IMR-90 (cell line): ENCODE measurements around the gene OR7A17. TPM values are rescaled to one million over a fixed set of nuclear protein-coding genes. Genes with fewer than 3 reads are reported as not detected.

Source experiments
- ATAC-seq: fragments of 200-7000 bp; cut with Tn5 transposase; 2 replicates; pipeline ENCODE4 v1.9.1; 2020; ENCODE audit warnings: low read depth, mild to moderate bottlenecking, moderate library complexity
- Bru-seq: library from RNA; stranded (reverse); fragments of 400-500 nt; gene quantifications from one replicate; lab custom pipeline; 2021; lab: Mats Ljungman, UMichigan
- BruChase-seq, 2 experiments: library from RNA; stranded (reverse); fragments of 400-500 nt; gene quantifications; one replicate each; lab custom pipeline; 2021; lab: Mats Ljungman, UMichigan
- BruUV-seq: library from RNA; stranded (reverse); fragments of 400-500 nt; replicated peaks from 2 replicates; lab custom pipeline; 2021; lab: Mats Ljungman, UMichigan
- CTCF ChIA-PET: fragments of 300-600 bp; formaldehyde crosslinking; extraction: SDS; loops from one replicate; lab custom pipeline; 2021; ENCODE audit warnings: antibody characterized with exemption; lab: Yijun Ruan, JAX
- POLR2A ChIA-PET: fragments of 300-600 bp; sonication (Branson Sonifier 250); formaldehyde crosslinking; loops from one replicate; lab custom pipeline; 2022; ENCODE audit warnings: antibody characterized with exemption; ENCODE audit not compliant: unreplicated experiment; lab: Charles Lee
- DNase-seq: peaks from one replicate; pipeline ENCODE4 v3.0.0; 2013
- H2AFZ ChIP-seq: replicated peaks from 2 replicates; pipeline ENCODE3; 2013; ENCODE audit warnings: low read length, mild to moderate bottlenecking; ENCODE audit not compliant: poor library complexity
- H2AK5ac ChIP-seq: 2 replicates; pipeline ENCODE4 v1.6.1; 2013; ENCODE audit warnings: low read depth, low read length, inconsistent platforms
- H2AK9ac ChIP-seq: replicated peaks from 2 replicates; pipeline ENCODE3; 2013; ENCODE audit warnings: mild to moderate bottlenecking, low read depth, low read length, moderate library complexity; ENCODE audit not compliant: poor library complexity
- H2BK120ac ChIP-seq: 2 replicates; pipeline ENCODE4 v1.6.1; 2013; ENCODE audit warnings: low read depth, low read length, inconsistent platforms
- H2BK15ac ChIP-seq: 3 replicates; pipeline ENCODE4 v1.6.1; 2013; ENCODE audit warnings: low read depth, low read length, inconsistent platforms
- H2BK20ac ChIP-seq: 2 replicates; pipeline ENCODE4 v1.6.1; 2013; ENCODE audit warnings: low read depth, mild to moderate bottlenecking, inconsistent platforms, low read length, moderate library complexity
- H2BK5ac ChIP-seq: 2 replicates; pipeline ENCODE4 v1.6.1; 2013; ENCODE audit warnings: mild to moderate bottlenecking, low read depth, low read length, inconsistent platforms; ENCODE audit not compliant: poor library complexity, severe bottlenecking
- H3K14ac ChIP-seq: replicated peaks from 2 replicates; pipeline ENCODE4 v1.6.1; 2013; ENCODE audit warnings: low read depth, low read length, inconsistent platforms
- H3K18ac ChIP-seq: 2 replicates; pipeline ENCODE4 v1.6.1; 2013; ENCODE audit warnings: low read depth, low read length, control low read depth
- H3K23ac ChIP-seq: 2 replicates; pipeline ENCODE4 v1.6.1; 2013; ENCODE audit warnings: low read depth, low read length, inconsistent platforms
- H3K27ac ChIP-seq: 2 replicates; pipeline ENCODE4 v1.5.1; 2013; ENCODE audit warnings: mild to moderate bottlenecking, control low read depth, low read length; ENCODE audit not compliant: insufficient read depth
- H3K27me3 ChIP-seq: 2 replicates; pipeline ENCODE4 v1.6.1; 2013; ENCODE audit warnings: low read length; ENCODE audit not compliant: control insufficient read depth, insufficient read depth
- H3K36me3 ChIP-seq: 2 replicates; pipeline ENCODE4 v1.6.1; 2013; ENCODE audit warnings: low read length, mixed read lengths; ENCODE audit not compliant: control insufficient read depth, insufficient read depth
- H3K4ac ChIP-seq: 2 replicates; pipeline ENCODE4 v1.6.1; 2013; ENCODE audit warnings: low read depth, low read length, inconsistent platforms
- H3K4me1 ChIP-seq: 2 replicates; pipeline ENCODE4 v1.6.1; 2013; ENCODE audit warnings: low read length, mixed read lengths; ENCODE audit not compliant: control insufficient read depth, insufficient read depth
- H3K4me2 ChIP-seq: 2 replicates; pipeline ENCODE4 v1.6.1; 2013; ENCODE audit warnings: low read depth, mild to moderate bottlenecking, control low read depth, low read length, moderate library complexity
- H3K4me3 ChIP-seq: 2 replicates; pipeline ENCODE4 v1.5.1; 2013; ENCODE audit warnings: low read depth, mild to moderate bottlenecking, control low read depth, low read length, moderate library complexity; ENCODE audit not compliant: insufficient read depth
- H3K56ac ChIP-seq: 2 replicates; pipeline ENCODE4 v1.6.1; 2013; ENCODE audit warnings: low read length, inconsistent platforms; ENCODE audit not compliant: insufficient read depth; ENCODE audit errors: extremely low read depth
- H3K79me1 ChIP-seq, 2 experiments: 2 replicates each; pipeline ENCODE4 v1.6.1; 2013; ENCODE audit warnings: low read length in 2 of 2, inconsistent platforms in 1 of 2, low read depth in 1 of 2
- H3K9ac ChIP-seq: 2 replicates; pipeline ENCODE4 v1.6.1; 2013; ENCODE audit warnings: low read depth, low read length, control low read depth
- H3K9me1 ChIP-seq: 2 replicates; pipeline ENCODE4 v1.6.1; 2013; ENCODE audit warnings: low read length, inconsistent platforms; ENCODE audit not compliant: insufficient read depth
- H3K9me3 ChIP-seq: 2 replicates; pipeline ENCODE4 v1.6.1; 2013; ENCODE audit warnings: low read length; ENCODE audit not compliant: control insufficient read depth, insufficient read depth
- H4K20me1 ChIP-seq: 2 replicates; pipeline ENCODE4 v1.6.1; 2013; ENCODE audit warnings: low read length, inconsistent platforms; ENCODE audit not compliant: insufficient read depth
- H4K5ac ChIP-seq: 2 replicates; pipeline ENCODE4 v1.6.1; 2013; ENCODE audit warnings: mild to moderate bottlenecking, low read depth, low read length, control low read depth
- H4K8ac ChIP-seq, 2 experiments: 2 replicates each; pipeline ENCODE4 v1.6.1; 2013; ENCODE audit warnings: low read depth in 2 of 2, low read length in 2 of 2, control low read depth in 1 of 2, inconsistent platforms in 1 of 2
- H4K91ac ChIP-seq: 2 replicates; pipeline ENCODE4 v1.6.1; 2013; ENCODE audit warnings: low read depth, low read length, inconsistent platforms; ENCODE audit not compliant: insufficient read depth
- BHLHE40 ChIP-seq: fragments of 150-350 bp; IDR thresholded peaks from 2 replicates; pipeline ENCODE4 v1.6.1; 2016; ENCODE audit warnings: mild to moderate bottlenecking, low read depth, low read length
- CEBPB ChIP-seq: IDR thresholded peaks from 2 replicates; pipeline ENCODE4 v1.6.1; 2012; ENCODE audit warnings: low read depth, low read length, improper control_type of control experiment
- CHD1 ChIP-seq: IDR thresholded peaks from 2 replicates; pipeline ENCODE4 v1.6.1; 2012; ENCODE audit warnings: low read depth, low read length, improper control_type of control experiment
- FOS ChIP-seq: fragments of 150-350 bp; IDR thresholded peaks from 2 replicates; pipeline ENCODE4 v1.6.1; 2016; ENCODE audit warnings: low read depth, low read length
- MAFK ChIP-seq: IDR thresholded peaks from 2 replicates; pipeline ENCODE4 v1.6.1; 2012; ENCODE audit warnings: low read depth, low read length, improper control_type of control experiment
- MAZ ChIP-seq: IDR thresholded peaks from 2 replicates; pipeline ENCODE4 v1.6.1; 2012; ENCODE audit warnings: low read depth, mild to moderate bottlenecking, low read length, improper control_type of control experiment, moderate library complexity, borderline replicate concordance
- MXI1 ChIP-seq: IDR thresholded peaks from 2 replicates; pipeline ENCODE4 v1.6.1; 2012; ENCODE audit warnings: low read depth, mild to moderate bottlenecking, low read length, moderate library complexity, borderline replicate concordance
- NFE2L2 ChIP-seq: fragments of 150-350 bp; IDR thresholded peaks from 2 replicates; pipeline ENCODE4 v1.6.1; 2016; ENCODE audit warnings: low read depth, mild to moderate bottlenecking, low read length
- POLR2A ChIP-seq: IDR thresholded peaks from 2 replicates; pipeline ENCODE4 v1.6.1; 2012; ENCODE audit warnings: mild to moderate bottlenecking, low read depth, low read length
- RAD21 ChIP-seq: IDR thresholded peaks from 2 replicates; pipeline ENCODE4 v1.6.1; 2012; ENCODE audit warnings: low read length, improper control_type of control experiment
- RCOR1 ChIP-seq: IDR thresholded peaks from 2 replicates; pipeline ENCODE4 v1.6.1; 2012; ENCODE audit warnings: mild to moderate bottlenecking, low read length, improper control_type of control experiment; ENCODE audit not compliant: insufficient replicate concordance
- RFX5 ChIP-seq: IDR thresholded peaks from 2 replicates; pipeline ENCODE4 v1.8.0; 2012; ENCODE audit warnings: low read depth, mild to moderate bottlenecking, low read length, moderate library complexity
- SMC3 ChIP-seq: fragments of 150-350 bp; IDR thresholded peaks from 2 replicates; pipeline ENCODE4 v1.6.1; 2016; ENCODE audit warnings: low read depth, mild to moderate bottlenecking, antibody characterized with exemption, low read length, moderate library complexity
- WGBS, 2 experiments: methylation state at CpG; one replicate each; pipeline versions ENCODE4 v1.1.5 to v1.1.7; 2013; ENCODE audit warnings: missing lambda C conversion rate in 2 of 2; ENCODE audit not compliant: insufficient read length in 1 of 2; ENCODE audit errors: extremely low coverage in 2 of 2; 5-methylcytosine and 5-hydroxymethylcytosine counted together
- dilution Hi-C: fragments of 300-500 bp; cut with HindIII; formaldehyde crosslinking; loops from one replicate; pipeline ENCODE4 v1.14.3; 2018; ENCODE audit warnings: low sequenced_read_pairs; ENCODE audit not compliant: unreplicated experiment
- in situ Hi-C: fragments of 300-500 bp; cut with MboI; formaldehyde crosslinking; loops from 3 replicates; pipeline ENCODE4 v1.14.3; 2019; ENCODE audit warnings: low sequenced_read_pairs, inconsistent platforms, mixed read lengths
- intact Hi-C: fragments of 100-400 bp; cut with micrococcal nuclease; formaldehyde crosslinking; loops from 2 replicates; pipeline ENCODE4 v1.10.0; 2022
- long read RNA-seq: library from polyadenylated mRNA; unstranded; transcript quantifications from one replicate; pipeline ENCODE4 v2.0.0, GENCODE V29; 2021; ENCODE audit not compliant: unreplicated experiment
- polyA plus RNA-seq, 3 experiments: library from polyadenylated mRNA; depleted of rRNA; stranded (reverse); fragments of >200 nt; gene quantifications; 2 replicates each; pipeline ENCODE4 v1.2.3, GENCODE V29; 2012; ENCODE audit warnings: low replicate concordance in 1 of 3
- total RNA-seq: library from RNA; depleted of rRNA; stranded (reverse); fragments of >200 nt; gene quantifications from 2 replicates; pipeline ENCODE4 v1.2.3, GENCODE V29; 2012; rRNA removed
- TF ChIP-seq, protein P1 (sequence below): fragments of 150-350 bp; IDR thresholded peaks from 2 replicates; pipeline ENCODE4 v1.6.1; 2017; ENCODE audit warnings: mild to moderate bottlenecking, antibody characterized with exemption, low read length, low read depth
- TF ChIP-seq, protein P2 (sequence below): fragments of 150-350 bp; IDR thresholded peaks from 2 replicates; pipeline ENCODE4 v1.6.1; 2016; ENCODE audit warnings: low read depth, mild to moderate bottlenecking, low read length, moderate library complexity, borderline replicate concordance
- TF ChIP-seq, protein P3 (sequence below): conservative IDR thresholded peaks from 2 replicates; pipeline ENCODE4 v1.5.1; 2012; ENCODE audit warnings: mild to moderate bottlenecking, low read depth, low read length, improper control_type of control experiment

OR7A17 gene
- total RNA-seq: not detected in 2 replicates
- polyA plus RNA-seq (2012; rRNA removed): not detected in 2 replicates
- not detected in 2 replicates for polyA plus RNA-seq (2012; cell fraction: cytosol; rRNA removed)
- polyA plus RNA-seq (2012; cell fraction: nucleus; rRNA removed; ENCODE audit: low replicate concordance): not detected in 2 replicates
- Bru-seq, nascent RNA: not detected
- BruChase-seq, experiment 1, labeled RNA remaining after a 6-hour chase: not detected
- BruChase-seq, experiment 2, labeled RNA remaining after a 2-hour chase: not detected
- long read RNA-seq: 0 reads

DNA sequence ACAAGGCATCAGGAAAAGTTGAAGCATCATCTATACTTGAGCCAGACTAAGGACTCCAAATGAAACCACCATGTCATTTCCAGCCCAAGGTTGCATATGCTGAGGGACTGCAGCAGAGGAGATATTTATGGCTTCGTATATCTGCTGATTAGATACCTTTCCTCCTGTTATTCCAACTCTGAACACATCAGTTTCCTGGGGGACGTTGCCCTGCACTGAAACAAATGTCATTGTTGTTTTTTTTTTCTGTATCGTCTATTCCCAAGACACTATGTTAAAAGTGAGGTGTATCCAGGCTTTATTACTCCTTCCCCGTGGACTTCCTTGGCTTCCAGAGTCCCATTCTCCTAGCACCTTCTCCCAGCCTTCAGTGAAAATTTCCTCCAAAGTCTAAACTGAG lies at the start of gene OR7A17:
TSS of gene OR7A17 (minus strand) at position 101 of the 400 bp plus-strand sequence. CDS start 4,777 bp downstream, outside the sequence.
- dilution Hi-C loops: no loop called here
- Histone ChIP-seq H3K79me1 (no peaks in the 10 kb centered on the region), H2BK5ac (no peak within 1 kb of the TSS), H3K56ac (no peak within 1 kb of the TSS), H3K27me3 (no peaks in the 10 kb centered on the region), H4K20me1 (no peaks in the 10 kb centered on the region), H3K9ac (no peak within 1 kb of the TSS), H2AFZ (no peak within 1 kb of the TSS), H3K4ac (no peak within 1 kb of the TSS), H3K27ac (no peak within 1 kb of the TSS), H3K18ac (no peak within 1 kb of the TSS), H3K9me3 (no peaks in the 10 kb centered on the region), H3K23ac (no peak within 1 kb of the TSS), H3K9me1 (no peaks in the 10 kb centered on the region), H3K4me2 (no peak within 1 kb of the TSS), H2AK9ac (no peak within 1 kb of the TSS), H3K4me1 (no peaks in the 10 kb centered on the region), H4K91ac (no peak within 1 kb of the TSS), H2AK5ac (no peak within 1 kb of the TSS), H2BK15ac (no peak within 1 kb of the TSS), H4K5ac (no peak within 1 kb of the TSS), H2BK20ac (no peak within 1 kb of the TSS), H2BK120ac (no peak within 1 kb of the TSS), H4K8ac (no peak within 1 kb of the TSS), H3K36me3 (no peaks in the 10 kb centered on the region), H3K14ac (no peak within 1 kb of the TSS), H3K4me3 (no peak within 1 kb of the TSS)
- DNase-seq (no peak), ATAC-seq (no peak)
- TF ChIP-seq, protein P1, sequence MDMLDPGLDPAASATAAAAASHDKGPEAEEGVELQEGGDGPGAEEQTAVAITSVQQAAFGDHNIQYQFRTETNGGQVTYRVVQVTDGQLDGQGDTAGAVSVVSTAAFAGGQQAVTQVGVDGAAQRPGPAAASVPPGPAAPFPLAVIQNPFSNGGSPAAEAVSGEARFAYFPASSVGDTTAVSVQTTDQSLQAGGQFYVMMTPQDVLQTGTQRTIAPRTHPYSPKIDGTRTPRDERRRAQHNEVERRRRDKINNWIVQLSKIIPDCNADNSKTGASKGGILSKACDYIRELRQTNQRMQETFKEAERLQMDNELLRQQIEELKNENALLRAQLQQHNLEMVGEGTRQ: no peak
- TF ChIP-seq, protein P2, sequence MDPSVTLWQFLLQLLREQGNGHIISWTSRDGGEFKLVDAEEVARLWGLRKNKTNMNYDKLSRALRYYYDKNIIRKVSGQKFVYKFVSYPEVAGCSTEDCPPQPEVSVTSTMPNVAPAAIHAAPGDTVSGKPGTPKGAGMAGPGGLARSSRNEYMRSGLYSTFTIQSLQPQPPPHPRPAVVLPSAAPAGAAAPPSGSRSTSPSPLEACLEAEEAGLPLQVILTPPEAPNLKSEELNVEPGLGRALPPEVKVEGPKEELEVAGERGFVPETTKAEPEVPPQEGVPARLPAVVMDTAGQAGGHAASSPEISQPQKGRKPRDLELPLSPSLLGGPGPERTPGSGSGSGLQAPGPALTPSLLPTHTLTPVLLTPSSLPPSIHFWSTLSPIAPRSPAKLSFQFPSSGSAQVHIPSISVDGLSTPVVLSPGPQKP: no peak
- no peak for TF ChIP-seq CHD1
- no peak for TF ChIP-seq RFX5
- TF ChIP-seq MAZ: no peak
- TF ChIP-seq NFE2L2: no peak
- no peak for TF ChIP-seq FOS
- TF ChIP-seq MXI1: no peak
- TF ChIP-seq BHLHE40: no peak
- no peak for TF ChIP-seq MAFK
- no peak for TF ChIP-seq RCOR1
- TF ChIP-seq RAD21: no peak
- no peak for TF ChIP-seq POLR2A
- no peak for TF ChIP-seq CEBPB
- TF ChIP-seq SMC3: no peak
- TF ChIP-seq, protein P3, sequence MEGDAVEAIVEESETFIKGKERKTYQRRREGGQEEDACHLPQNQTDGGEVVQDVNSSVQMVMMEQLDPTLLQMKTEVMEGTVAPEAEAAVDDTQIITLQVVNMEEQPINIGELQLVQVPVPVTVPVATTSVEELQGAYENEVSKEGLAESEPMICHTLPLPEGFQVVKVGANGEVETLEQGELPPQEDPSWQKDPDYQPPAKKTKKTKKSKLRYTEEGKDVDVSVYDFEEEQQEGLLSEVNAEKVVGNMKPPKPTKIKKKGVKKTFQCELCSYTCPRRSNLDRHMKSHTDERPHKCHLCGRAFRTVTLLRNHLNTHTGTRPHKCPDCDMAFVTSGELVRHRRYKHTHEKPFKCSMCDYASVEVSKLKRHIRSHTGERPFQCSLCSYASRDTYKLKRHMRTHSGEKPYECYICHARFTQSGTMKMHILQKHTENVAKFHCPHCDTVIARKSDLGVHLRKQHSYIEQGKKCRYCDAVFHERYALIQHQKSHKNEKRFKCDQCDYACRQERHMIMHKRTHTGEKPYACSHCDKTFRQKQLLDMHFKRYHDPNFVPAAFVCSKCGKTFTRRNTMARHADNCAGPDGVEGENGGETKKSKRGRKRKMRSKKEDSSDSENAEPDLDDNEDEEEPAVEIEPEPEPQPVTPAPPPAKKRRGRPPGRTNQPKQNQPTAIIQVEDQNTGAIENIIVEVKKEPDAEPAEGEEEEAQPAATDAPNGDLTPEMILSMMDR: no peak
- no TSS peak for BruUV-seq
- CTCF ChIA-PET: no interaction called here
- no CpG with 5 or more reads among the region's 4 CpGs for WGBS, 2 experiments
- POLR2A ChIA-PET: interaction anchor here (0.6 kb wide), 1 partner anchor 9 kb away, joined by 6 read pairs; no protein-coding TSS in a partner anchor
- in situ Hi-C loops: loop anchor here (25.0 kb wide), 1 partner anchor 299 kb away; the partner anchor contains the start of gene CLEC17A
- intact Hi-C loops: no loop called here
